GM18873 (cell line): Measurements from ENCODE around the gene MYBPC1.

ENCODE experiments used
- ATAC-seq: cut with Tn5 transposase; IDR thresholded peaks from one replicate; pipeline ENCODE4 v1.9.1; 2021; ENCODE audit warnings: mild to moderate bottlenecking, moderate library complexity, moderate number of reproducible peaks; ENCODE audit not compliant: unreplicated experiment, low FRiP score

Gene MYBPC1

DNA sequence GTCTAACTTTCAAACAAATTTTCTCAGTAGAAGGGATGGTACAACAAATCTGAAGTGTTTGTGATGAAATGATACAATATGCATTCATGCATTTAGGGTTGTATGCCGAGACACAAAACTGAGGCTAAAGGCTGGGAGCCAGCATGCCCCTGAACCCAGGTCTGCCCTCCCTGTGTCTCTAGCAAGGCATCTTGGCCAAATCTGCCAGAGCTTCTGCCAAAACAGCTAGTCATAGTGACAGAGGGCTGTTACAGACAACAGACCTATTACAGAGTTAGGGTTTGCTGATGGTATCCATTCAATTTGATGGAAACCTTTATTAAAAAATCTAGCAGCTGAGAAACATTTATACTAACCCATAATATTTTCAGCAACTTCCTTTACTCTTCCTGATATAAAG is 91.4 kb downstream of the MYBPC1 start:
- ATAC-seq: no peak

DNA sequence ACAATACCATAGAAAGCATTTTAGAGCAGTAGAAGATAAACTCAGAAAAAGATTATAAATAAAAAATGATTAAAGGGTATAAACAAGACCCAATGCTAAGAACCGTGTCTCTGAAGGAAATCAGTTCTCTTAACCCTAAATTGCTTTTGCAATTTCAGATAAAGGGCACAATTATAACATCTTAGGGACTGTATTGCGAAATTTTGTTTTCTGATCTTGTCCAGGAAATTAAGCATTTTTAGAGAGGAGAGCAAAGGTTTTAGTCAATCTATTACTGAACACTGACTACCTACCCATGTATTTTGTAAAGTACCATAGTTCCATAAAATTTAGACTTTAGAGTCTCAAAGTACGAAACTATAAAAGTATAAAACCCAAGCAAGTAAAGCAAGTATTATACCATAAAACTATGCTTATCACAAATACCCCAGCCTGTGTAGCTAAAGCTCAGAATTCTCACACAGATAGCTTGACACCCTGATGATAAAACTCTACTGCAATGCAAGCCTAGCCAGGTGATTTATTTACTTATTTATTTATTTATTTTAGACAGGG is 95.8 kb downstream of the MYBPC1 start:
- ATAC-seq: no peak

DNA sequence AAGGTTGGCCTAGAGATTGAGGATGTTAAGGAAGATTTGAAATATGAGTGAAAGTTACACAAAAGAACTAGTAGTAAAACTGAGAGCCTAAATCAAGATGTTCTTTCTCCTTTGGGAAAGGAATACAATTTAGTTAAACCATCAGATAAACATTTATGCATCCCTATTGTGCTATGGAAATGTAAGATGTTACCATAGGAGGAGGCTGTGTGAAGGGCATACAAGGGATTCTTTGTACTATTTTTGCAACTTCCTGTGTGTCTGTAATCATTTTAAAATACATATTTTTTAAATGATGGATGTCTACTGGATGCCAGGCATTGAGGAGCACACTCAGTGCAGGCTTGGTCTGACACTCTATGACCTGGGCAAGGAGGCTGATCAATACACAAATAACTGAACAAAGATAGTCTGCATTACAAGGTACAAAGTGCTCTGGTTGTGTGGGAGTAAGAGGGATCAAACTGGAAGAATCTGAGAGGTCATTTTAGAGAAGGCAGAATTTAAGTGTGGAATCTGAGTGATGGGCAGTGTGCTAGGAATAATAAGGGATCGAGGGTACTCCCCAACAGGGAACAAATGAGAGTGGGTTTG is 96.8 kb downstream of the MYBPC1 start:
- ATAC-seq: no peak

DNA sequence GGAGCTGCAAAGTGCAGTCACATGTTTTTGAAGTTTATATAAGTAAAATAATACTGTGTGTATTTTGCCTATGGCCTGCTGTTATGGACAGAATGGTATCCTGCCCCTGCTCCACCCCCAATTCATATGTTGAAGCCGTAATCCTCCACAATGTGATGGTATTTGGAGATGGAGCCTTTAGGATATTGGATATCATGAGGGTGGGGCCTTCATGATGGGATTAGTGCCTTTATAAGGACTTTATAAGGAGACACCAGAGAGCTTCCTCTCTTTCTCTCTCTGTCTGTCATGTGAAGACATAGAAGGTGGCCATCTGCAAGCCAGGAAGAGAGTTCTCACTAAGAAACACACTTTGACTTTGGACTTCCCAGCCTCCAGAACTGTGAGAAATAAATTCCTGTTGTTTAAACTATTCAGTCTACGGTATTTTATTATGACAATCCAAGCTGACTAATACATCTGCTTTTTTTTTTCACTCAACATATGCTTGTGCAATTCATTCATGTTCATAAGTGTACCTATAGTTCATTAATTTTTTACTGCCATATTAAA is 99.6 kb downstream of the MYBPC1 start:
- no peak for ATAC-seq

DNA sequence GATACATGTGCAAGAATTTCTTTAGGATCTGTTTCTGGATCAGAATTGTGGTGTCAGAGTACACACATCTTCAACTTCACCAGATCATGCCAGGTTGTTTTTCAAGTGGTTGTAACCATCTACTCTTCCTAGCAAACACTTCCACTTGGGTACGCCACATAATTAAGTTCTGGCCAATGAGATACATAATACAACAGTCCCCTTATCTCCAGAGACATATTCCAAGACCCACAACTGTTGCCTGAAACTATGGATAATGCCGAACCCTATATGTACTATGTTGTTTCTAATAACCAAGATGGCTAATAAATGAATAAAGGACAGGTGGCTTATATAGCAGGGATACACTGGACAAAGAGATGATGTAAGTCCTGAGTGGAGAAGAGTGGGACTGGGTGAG is 100.2 kb downstream of the MYBPC1 start:
- ATAC-seq: no peak

DNA sequence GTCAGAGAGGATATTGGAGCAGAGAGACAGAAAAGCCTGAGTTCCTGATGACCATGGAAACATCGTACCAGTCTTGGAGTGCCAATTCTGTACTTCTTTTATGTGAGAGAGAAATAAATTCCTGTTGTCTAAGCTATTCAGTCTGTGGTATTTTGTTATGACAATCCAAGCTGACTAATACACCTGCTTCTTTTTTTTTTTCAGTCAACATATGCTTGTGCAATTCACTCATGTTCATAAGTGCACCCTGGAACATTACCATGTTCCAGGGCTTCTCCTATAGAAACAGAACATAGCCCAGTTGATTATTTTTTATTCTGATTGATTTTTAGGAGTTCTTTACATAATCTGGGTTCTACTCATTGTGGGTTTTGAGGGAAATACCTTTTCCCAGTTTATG is 100.9 kb downstream of the MYBPC1 start:
- no peak for ATAC-seq

DNA sequence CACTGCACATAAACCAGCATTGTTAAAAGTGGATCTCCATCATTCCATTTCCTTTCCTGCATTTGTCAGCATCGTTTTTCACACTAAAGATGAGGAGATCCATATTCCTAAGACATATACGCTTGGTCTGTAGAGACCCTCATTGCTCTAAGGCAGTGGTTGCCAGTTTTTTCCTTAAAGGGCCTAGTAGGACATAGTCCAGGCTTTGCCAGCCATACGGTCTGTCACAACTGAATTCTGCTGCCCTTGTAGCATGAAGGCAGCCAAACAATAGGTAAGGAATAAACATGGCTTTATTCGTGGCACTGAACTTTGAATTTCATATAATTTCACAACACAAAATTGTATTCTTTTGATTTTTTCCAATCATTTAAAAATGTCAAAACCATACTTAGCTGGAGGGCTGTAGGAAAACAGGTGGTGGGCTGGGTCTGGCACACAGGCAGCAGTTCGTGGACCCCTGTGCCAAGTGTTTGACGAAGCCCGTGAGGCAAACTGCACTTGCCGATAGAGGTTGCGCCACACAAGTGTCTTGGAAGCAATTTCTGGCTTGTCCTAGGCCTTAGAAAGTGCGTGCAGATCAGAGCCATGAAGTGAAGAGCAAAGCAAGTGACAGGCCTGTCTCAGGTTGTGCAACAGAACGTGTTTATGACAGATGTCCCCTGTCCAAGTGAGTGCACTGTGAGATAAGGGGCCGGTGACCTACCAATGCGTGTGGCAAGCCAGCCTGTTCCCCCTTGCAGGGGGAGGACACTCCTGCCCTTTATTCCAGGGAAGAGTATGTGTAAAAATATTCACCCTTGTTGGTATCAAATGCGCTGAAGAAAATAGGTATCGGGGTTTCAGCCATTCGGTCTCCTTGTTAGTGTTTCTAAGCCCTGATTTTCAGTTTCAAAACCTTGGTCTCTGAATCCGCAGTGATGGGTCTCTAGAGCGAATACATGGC is 101.8 kb downstream of the MYBPC1 start:
- ATAC-seq: peak; percentile 33

DNA sequence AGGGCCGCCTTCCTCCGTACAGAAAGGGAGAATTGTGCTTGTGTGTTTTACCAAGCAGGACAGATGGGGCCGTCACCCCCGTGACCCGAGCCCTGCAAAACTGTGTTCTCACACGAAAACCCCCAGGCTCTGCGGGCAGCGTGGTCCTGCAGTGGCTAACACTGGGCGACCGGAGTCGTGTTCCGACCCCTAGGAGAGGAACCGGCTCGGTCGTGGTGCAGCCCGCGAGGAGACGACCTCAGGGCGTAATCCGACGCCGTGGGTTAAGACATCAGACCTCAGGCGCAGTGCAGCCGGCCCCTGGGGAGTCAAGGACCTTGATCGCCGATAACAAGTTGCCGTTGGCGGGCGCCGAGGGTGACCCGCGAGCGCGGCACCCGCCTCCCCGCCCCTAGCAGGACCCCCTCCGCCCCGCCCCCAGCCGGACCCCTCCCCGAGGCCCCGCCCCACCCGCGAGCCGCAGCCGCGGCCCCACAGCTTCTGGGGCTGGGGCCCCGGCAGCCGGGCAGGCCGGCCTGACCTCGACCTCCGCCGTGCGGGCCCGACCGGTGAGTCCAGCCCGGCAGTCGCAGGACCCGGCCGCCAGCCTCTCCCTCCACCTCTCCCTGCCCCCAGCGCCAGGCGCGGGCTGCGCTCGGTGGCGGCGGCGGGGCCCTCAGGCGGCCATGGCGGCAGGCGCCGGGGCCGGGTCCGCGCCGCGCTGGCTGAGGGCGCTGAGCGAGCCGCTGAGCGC is 102.6 kb downstream of the MYBPC1 start, which contains the start of gene CHPT1:
Gene CHPT1 (plus strand): TSS at position 444 of the 733 bp plus-strand sequence. CDS start 222 bp downstream, at position 666.
- peak; percentile 49 for ATAC-seq

DNA sequence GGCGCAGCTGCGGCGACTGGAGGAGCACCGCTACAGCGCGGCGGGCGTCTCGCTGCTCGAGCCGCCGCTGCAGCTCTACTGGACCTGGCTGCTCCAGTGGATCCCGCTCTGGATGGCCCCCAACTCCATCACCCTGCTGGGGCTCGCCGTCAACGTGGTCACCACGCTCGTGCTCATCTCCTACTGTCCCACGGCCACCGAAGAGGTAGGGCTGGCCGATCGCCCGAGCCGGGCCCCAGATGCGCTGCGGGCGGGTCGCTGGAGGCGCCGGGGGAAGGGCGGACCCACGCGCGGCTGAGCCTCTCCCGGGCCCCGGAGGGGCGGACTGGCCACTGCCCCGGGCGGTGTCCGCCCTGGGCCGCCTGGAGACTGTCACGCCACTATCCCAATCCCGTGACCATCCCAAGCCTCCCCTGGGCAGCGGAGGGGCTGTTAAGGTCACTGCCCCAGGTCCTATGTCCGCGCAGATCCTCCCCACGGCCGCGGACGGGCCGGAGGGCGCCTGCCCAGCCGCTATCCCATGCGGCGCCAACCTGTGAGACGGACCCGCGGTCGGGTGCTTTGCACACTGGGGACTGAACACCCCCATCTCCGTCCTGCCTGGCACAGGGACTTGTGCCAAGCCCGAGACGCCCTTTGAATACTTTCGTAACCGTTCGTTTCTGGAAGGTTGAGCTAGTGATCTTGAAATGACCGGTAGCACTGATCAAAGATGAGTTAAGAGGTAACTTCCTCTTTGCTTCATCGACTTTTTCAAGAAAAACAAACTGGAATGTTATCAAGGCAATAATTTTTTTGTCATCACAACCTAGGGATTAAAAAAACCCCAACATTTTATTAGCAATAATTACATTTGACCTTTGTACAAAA is 103.4 kb downstream of the MYBPC1 start:
- ATAC-seq: peak; percentile 26

DNA sequence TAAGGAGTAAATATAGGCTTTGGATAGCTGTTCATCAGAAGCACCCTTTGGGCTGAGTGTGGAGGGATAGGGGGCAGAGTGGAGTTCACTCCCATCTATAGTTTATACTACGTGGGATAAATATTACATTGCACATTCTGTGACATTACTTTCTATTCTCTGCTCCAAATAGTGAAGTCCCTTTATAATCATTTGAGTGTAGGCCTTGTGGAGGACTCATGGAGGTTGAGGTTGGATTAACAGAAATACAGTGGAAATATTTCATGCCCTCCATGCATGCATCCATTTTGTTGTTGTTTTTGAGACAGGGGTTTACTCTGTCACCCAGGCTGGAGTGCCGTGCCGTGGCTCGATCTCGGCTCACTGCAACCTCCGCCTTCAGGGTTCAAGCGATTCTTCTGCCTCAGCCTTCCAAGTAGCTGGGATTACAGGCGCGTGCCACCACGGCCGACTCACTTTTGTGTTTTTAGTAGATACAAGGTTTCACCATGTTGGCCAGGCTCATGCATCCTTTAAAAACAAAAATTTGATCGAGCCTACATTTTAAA is 104.1 kb downstream of the MYBPC1 start:
- no peak for ATAC-seq

DNA sequence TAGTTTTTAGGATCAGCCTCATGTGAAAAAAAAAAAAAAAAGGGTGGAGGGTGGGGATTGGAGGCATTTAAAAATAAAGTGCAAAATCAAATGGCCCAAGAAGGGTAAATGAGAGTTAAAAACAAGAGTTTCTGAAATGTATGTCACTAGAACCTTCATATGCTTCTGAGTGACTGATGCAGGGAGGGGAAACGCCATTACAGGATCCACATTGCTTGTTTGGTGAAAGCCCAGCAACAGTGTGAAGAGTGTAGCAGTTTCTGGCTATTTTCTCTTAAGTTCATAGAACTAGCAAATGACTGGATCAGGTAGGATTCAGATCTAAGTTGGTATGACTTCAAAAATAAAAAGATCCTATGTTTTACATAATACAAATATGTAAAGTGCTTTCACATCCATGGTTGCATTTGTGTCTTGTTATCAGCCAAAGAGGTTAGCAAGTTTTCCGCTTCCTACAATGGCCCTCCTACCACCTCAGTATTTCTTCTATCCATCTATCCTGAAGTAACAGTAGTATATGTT is 105.6 kb downstream of the MYBPC1 start:
- no peak for ATAC-seq

DNA sequence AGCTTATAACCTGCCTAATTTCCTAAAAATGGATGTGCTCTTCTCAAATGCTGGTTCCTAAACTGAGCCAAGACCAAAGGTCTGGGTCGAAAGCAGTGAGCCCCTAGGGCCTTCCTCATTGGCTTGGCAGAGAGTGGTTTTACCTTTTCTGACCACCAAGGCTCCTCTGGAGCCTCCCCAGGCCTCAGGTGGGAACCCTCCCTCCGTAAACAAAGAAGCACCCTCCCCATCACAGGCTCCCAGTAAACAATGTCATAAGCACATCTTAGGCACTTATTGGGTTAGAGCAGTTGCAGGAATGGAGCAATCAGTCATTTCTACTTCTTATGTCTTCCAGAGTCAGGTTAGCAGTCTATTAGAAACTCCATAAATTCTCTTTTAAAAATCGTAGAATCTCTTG is 108.7 kb downstream of the MYBPC1 start:
- ATAC-seq: no peak

DNA sequence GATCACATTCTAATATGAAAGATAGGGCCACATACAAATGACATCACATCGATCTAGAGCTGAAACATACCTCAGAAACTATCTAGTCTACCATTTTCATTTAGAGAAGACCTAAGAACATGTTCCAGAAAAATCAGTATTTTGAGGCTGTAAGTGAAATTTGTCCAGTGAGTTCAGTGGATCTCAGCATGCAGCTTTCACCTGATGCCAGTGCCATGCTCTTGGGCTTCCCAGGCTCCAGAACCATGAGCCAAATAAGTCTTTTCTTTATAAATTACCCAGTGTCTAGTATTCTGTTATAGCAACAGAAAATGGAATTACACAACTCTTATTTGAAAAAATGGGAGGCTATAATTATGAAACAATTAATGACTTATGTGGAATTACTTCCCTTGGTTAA is 111.6 kb downstream of the MYBPC1 start:
- ATAC-seq: no peak

DNA sequence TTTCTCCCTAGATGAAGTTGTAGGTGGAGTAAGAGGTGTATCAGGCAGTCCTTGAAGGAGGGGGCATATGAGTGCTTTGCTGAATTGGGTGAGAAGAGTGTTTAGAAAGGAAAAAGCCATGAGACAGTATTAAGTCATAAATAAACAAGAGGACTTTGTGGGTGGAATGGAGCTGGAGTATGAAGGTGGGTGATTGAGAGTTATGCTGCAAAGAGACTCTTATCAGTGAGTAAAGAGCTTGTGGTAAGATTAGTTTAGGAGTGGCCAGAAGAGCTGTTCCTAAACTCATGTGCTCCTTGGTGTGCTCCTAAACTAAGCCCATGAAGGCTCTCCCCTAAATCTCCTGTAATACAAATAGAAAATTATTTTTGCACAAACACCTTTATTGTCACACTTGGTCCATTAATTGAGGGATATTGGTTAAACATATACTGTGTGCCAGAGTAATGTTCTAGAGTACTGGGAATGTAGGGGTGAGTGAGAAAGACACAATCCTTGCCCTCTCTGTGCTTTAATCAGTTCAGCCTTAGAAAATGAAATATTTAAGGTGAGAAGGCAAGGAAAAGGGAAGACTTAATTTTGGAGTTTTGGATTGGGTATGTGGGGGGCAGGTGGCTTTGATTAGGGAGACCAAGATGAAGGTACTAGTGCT is 112.5 kb downstream of the MYBPC1 start:
- no peak for ATAC-seq

DNA sequence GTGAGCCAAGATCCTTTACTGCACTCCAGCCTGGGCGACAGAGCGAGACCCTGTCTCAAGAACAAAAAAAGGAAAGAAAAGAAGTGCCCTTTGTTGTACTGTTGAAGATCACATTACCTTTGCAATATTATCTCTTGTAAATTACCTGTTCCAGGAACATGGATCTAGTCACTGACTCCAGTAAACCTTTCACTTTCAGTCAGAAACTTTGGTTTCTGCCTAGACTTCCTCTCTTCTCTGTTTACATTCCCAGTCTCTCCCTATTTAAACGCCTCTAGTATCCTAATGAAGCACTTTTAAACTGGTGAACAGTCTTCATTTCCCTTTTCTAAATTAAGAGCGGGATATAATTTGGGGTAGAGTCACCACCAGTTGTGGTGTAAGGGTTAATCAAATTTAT is 115.5 kb downstream of the MYBPC1 start:
- no peak for ATAC-seq

DNA sequence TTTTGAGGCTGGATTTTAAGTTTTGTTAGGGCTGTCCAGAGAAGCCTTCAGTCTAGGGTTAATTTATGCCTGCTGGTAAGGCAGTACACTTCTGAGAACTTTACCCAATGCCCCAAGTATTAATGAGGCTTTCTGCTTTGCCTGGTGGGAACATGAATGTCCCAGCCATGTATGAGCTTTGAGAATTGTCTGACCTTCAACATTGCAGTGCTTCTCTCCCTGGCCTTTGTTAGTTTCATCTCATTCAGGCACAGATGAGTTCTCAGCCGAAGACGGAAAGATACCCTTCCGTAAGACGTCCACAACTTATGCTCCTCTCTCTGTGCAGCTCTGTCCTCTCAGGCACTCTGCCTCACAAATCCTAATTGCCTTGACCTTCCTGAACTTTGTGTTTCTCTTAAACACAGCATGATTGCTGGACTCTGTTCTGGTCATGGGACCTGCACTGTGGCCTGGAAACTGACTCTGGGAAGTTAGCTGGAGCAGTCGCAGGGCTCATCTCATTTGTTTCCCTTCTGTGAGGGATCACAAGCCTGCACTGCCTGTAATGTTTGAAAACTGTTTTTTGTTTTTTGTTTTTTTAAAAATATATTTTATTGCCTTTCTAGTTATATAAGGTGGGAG is 118.4 kb downstream of the MYBPC1 start:
- no peak for ATAC-seq

DNA sequence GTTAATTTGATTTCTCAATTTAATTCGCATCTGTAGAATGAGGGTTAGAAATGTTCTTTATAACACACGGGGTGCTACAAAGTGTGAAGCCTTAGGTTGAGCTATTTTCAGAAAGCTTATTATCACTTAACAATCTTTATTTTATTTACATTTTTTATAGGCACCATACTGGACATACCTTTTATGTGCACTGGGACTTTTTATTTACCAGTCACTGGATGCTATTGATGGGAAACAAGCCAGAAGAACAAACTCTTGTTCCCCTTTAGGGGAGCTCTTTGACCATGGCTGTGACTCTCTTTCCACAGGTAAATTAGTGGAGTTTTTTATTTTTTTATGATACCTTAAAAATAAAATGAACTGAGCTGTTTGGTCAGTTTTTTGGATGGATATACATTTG is 119.2 kb downstream of the MYBPC1 start:
- no peak for ATAC-seq

DNA sequence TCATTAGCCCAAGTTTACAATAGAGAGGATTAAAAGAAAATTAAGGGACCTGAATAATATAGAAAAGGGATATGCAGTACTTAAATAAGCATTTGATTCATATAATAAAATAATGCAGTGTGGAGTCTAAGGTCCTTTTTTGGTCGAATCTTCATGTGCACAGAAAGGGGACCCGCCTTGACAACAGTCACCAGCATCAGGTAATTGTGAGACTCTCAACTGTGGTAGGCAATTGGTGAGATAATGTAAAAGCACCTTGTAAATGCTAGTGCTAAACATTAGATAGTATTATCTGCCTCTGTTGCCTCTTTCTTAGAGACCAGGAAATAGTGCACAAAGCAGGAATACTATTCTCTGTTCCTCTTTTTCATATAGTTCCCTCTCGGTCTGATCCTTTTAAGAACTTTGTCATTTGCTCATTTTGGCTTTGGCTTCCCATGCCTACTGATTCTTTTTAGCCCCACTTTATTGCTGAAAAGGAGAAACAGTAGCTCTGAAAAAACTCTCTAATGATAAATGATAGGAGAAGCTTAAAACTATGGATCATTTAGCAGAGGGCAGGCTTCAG is 120.2 kb downstream of the MYBPC1 start:
- no peak for ATAC-seq
